Activated naive CD4-positive, alpha-beta T cell (primary cell): ENCODE results near the gene FARP1.

Source experiments
- DNase-seq, 4 experiments: peaks; one replicate each; lab custom pipeline; 2025; lab: John Stamatoyannopoulos, UW

Gene FARP1

DNA sequence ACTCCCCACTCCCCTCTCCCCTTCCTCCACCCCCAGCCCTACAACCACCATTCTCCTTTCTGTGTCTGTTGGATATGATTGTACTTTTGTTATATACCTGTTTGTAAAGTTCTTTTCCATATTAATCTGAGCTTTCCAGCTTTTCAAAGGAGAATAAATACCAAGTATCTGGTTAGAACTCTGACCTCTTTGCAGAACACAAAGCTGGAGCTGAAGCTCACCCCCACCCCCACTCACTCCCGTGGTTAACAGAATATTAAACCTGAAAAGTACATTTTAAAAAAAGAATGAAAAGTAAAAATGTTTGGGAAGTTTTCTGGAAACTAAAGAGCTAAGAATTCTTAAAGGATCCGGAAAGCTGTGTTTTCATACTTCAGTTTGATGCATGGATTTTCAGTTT lies 189.3 kb downstream of the FARP1 start:
- no peak for DNase-seq

DNA sequence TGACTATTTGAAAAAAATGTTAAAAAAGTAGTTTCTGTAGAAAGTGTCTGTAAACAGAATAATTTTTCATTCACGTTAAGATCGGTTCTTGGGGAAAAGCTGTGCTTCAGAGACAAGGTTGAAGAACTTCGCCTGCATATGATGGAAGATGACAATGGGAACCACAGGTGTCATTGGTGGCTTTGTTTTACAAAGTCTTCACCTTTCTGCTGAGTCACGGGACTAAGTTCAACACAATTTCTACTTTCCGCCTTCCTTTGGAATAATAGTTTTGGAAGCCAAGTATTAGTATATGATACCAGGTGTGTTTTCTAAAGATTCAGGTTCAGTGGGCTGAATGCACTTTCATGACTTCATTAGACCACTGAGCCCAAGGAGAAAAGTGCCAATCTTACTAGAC lies 189.8 kb downstream of the FARP1 start:
- DNase-seq: no peak

DNA sequence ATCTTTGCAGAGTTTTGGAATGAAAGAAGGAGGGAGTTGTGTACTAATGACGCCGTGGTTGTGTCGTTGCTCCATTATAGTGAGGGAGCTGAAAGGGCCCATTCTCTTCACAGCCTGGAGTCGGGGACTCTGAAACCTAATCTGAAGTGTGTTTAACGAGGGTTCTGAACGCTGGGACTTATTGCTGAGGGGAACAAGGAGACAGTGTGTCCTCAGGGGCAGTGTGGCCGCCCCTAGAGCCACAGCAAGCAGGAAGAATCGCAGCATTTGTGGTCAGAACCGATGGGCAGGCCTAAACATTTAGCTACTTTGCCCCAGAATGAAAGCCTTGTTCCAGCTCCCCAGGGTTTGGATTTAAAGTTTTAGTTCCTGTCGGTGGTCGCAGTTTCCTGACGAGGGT lies 190.6 kb downstream of the FARP1 start:
- no peak for DNase-seq

DNA sequence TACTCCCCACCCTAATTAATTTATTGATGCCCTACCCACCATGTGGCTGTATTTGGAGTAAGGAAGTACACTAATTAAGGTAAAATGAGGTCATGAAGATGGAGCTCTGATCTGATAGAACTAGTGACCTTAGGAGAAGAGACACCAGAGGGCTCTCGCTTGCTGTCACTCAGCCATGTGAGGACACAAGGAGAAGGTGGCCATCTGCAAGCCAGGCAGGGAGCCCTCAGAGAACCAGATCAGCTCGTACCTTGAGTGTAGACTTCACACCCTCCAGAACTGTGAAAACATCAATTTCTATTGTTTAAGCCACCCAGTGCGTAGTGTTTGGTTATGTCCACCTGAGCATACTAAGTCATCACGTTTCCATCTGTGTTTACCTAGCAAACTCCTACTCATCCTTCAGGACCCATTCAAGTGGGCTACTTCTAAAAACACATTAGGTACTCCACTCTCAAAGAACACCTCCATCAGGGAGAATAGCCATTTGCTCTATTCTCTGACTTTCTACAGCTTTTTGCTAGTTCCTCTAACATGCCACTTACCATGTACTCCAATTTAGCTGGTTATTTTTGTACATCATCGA lies 191.8 kb downstream of the FARP1 start:
- DNase-seq: no peak

GRCh38 chr13:98335721-98336120 lies 192.8 kb downstream of the FARP1 start:
- no peak for DNase-seq

DNA sequence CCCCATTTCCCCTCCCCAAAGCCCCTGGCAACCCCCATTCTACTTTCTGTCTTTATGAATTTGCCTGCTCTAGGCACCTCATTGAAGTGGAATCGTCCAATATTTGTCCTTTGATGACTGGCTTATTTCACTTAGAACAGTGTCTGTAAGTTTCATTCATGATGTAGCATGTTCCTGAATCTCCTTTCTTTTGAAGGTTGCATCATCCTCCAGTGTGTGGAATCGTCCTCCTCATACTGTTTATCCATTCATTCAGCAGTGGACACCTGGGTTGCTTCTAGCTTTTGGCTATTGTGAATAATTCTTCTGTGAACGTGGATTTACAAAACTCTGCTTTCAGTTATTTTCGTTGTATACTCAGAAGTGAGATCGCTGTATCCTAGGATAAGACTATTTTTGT lies 195.4 kb downstream of the FARP1 start:
- no peak for DNase-seq

DNA sequence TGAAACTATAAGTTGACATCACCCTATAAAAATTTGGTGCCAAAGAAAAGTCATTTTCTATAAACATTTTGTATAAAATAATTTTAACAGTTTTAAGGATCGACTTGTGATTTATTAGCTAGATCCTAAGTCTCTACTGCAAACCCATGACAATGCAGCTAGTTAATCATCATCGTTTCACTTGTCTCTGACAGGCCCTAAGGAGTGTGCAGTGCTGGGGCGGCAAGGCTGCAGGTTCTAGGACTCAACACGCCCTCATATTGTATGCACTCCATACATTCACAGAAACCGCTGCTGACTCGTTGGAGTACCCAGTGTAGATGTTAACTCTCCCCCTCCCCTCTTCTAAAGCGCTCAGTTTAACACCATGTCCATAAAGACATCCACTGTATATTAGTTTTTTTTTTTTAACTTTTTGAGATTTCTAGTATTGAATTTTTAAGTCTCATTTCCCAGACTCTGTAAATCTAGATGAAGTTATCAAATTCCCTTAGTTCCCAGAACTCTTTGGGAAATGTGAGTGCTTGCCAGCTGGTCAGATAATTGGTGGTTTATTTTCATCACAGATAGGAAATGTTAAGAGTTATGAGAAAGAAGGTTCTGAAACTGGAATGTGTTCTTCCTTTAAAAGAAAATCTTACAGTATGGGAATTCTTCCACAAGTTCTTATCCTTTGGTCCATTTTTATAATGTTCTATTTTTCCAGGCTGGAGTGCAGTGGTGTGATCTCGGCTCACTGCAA lies 197.0 kb downstream of the FARP1 start:
- DNase-seq: no peak

DNA sequence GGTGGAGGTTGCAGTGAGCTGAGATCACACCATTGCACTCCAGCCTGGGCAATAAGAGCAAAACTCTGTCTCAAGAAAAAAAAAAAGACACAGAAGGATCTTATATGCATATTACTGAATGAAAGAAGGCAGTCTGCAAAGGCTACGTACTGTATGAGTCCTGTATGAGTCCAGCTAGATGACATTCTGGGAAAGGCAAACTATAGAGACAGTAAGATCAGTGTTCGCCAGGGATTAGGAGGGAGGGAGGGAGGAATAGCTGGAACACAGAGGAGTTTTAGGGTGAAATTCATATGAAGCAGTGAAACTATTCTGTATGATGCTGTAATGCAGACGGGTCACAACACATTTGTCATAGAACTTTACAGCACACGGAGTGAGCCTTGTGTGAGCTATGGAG lies 200.1 kb downstream of the FARP1 start:
- DNase-seq: no peak

- DNase-seq: no peak
Observed at GRCh38 chr13:98343461-98343860, 200.6 kb downstream of the FARP1 start.

DNA sequence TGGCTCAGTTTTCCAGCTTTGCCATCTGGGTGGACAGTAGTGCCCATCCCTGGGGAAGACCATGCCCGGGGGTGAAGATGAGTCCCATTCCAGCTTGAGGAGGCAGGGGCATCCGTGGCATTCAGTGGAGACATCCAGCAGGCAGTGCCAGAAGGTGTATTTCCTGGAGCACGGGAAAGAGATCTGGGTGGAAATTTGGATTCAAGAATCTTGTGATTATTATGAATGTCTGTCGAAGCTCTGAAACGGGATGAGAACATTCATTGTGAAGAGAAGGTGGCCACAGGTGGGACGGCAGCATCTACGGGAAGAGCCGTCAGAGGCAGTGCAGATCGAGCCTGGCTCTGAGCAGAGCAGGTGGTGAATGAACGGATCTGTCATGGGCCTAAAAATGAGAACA lies 201.5 kb downstream of the FARP1 start:
- DNase-seq: no peak

DNA sequence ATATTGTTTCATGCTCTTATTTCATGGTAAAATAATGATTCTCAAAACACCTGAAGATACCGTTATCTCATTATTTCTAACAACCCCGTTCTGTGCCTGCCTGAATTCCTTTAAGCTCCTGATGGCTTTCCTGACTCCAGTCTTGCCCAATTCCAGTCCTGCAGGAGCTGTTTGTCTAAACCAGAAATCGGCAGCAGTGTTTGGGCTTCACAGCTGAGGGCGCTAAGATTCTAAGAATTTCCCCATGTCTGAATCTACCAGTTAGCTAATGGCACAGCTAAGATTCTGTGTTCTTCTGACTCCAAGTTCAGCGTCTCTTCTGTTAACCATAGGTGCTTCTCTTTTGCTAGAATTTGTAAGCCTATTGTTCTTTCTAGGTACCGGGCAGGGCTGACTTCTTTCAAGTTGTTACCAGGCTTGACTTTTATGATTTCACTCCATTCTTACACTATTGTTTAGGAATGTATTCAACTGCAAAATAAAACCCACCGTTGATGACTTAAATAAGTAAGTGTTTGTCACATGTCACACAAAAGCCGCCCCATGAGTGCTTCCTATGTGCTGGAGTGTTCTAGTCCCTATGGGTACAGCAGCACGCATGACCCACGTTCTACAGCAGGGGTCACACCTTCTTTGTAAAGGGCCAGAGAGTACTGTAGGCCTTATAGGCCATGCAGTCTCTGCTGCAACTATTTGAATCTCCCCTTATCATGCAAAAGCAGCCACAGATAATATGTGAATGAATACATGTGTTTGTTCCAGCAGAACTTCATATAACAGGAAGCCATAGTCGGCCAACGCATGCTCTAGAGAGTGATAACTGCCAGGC lies 202.4 kb downstream of the FARP1 start:
- no peak for DNase-seq

DNA sequence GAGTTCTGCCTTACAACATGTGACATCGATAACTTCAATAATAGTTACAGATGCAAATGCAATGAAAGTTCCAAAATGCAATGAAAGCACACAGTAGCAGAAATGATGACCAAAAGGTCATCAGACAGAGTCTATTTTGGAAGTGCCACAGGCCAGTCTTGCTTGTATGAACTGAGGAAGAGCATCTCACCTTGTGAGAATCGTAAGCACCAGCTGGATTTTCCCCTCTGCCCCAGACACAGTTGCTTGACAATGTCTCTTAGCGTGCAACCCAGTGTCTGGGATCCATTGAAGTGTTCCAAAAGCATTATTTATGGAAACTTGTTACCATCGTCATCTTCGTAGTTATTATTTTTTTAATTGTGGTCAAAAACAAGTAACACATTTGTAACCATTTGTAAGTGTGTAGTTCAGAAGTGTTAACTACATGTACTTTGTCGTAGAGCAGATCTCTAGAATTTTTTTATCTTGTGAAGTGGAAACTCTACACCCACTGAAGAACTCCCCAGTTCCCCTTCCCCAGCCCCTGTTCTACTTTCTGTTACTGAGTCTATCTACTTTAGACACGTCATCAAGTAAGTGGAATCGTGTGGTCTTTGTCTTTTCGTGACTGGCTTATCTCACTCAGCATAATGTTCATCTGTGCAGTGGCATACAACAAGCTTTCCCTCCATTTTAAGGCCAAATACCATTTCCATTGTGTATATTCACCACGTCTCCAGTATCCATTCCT lies 204.2 kb downstream of the FARP1 start:
- no peak for DNase-seq

DNA sequence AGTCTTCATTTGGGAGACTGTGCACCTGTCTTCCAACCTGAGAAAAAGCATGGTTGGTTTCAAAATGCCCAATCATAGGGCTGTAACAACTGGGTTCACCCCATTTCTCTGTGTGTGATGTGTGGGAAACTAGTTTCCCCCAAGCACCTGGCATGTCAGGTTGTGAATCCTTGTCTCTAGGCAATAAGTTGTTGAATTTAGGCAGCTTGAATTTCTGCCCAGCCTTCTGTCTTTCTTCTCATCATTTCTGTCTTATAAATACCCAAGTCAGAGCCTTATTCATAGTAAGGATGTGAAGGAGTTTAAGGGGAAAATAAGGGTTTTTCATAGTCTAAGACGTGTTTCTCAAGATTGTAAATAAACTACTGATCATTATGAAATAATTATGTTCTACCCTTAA lies 204.9 kb downstream of the FARP1 start:
- no peak for DNase-seq

DNA sequence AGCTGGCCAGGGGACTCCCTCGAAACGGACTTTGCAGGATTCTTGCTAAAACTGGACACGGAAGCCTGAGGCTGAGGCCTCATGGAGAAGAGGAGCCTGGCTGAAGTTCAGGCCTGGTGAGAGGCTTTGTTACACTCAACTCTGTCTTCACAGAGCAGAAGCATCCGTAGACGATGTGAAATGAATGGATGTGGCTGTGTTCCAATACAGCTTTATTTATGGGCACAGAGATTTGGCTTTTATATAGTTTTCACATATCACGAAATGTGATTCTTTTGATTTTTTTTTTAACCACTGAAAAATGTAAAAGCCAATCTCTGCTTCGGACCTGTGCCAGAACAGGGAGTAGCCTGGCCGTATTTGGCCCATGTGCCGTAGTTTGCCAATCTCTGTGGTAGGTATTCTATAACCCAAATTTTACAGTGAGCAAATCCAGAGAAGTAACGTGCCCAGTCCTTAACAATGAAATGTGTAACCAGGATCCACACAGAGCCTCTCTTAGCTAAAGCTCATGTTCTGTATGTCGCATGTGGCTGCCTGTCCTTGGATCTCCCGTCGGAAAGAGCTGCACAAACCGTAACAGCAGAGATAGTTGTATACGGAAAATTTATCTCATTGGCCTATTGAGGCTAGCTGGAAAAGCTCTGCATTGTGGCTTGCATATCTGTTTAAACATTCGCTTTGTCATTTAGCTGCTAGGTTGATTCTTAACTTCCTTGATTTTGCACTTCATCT lies 205.7 kb downstream of the FARP1 start:
- no peak for DNase-seq

- DNase-seq: no peak
Observed at GRCh38 chr13:98349731-98350305, 206.9 kb downstream of the FARP1 start.

DNA sequence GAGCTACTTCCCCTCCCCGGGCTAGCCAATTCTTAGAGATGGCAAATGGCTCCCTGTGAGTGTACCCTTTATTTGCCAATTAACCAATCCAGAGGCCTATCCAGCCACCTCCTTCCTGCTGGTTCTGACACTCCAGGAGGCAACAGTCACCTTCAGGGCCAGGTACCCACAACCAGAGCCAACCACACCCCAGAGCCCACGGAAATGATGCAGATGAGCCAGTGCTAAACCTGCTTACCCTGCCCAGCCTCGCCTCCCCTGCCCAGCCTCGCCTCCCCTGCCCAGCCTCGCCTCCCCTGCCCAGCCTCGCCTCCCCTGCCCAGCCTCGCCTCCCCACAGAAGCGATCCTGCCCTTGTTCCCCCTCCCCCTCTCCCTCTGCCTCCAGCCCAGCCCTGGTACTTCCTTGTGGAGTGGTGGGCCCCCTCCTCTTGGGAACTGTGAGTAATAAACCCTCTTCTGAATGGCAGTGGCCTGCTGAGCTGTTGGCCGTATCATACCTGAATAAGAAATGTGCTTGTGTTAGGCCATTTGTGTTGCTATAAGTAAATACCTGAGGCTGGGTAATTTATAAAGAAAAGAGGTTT lies 207.9 kb downstream of the FARP1 start:
- no peak for DNase-seq

DNA sequence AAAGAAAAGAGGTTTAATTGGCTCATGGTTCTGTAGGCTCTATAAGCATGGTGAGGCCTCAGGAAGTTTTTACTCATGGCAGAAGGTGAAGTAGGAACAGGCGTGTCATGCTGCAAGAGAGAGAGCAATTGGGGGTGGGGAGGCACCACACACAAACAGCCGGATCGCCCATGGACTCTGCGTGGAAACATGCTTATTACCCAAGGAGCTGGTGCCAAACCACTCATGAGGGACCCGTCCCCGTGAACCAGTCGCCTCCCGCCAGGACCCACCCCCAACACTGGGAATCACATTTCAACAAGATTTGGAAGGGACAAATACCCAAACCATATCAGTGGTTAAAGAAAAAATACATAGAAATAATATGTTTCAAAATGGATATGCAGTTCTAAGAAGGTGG lies 208.7 kb downstream of the FARP1 start:
- DNase-seq: no peak

DNA sequence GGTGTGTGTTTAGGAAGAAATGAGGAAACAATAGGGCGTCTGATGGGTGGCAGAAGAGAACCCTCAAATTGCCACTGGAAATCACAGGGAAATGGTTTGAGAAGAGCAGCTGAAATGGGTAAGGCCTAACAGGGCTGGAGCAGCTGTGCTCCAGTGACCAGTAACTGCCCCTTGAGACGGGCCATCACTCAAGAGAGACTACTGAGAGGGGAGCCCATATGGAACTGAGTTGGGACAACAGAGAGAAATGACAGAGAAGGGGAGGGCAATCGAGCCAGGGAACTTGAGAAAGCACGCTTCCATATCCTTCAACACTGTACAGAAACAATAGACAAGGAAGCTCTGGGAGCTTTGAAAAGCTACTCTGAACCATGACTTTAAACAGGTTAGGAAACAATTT lies 209.3 kb downstream of the FARP1 start:
- no peak for DNase-seq

- DNase-seq: no peak
Observed at GRCh38 chr13:98353750-98354149, 210.9 kb downstream of the FARP1 start.

- no peak for DNase-seq
Observed at GRCh38 chr13:98358937-98359336, 216.0 kb downstream of the FARP1 start.

DNA sequence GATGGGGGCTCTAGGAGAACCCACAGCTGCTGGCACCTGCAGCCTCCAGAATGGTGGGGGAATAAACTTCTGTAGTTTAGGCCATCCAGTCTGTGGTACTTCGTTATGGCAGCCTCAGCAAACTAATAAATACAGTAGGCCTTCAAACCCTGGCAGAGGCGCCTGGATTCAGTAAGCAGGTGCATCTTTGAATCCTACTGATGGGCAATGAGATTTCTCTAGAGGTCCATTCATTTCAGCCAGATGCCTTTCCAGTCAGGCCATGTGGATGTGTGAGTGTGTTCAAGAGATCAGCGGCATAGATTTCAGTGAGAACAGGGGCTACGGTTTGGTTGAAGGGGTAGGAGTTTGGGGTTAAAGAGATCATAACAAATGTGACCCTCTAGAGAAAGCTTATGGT lies 217.7 kb downstream of the FARP1 start:
- DNase-seq: no peak
